Peyer's patch (tissue), 4 donors: ENCODE measurements around the gene ZNF708. TPM values are rescaled to one million over a fixed set of nuclear protein-coding genes. Genes with fewer than 3 reads are reported as not detected.

Source experiments
- DNase-seq, 3 donors: peaks; one replicate each; pipeline ENCODE4 v3.0.0-alpha.2; 2017 to 2019
- H3K27ac ChIP-seq, 4 donors: fragments of 200-600 bp; sonication (generic); one replicate each; pipeline ENCODE4 v1.5.1; 2016 to 2019
- H3K27me3 ChIP-seq, 2 donors: fragments of 200-600 bp; sonication (generic); one replicate each; pipeline ENCODE4 v1.5.1; 2019
- H3K36me3 ChIP-seq, 3 donors: fragments of 200-600 bp; sonication (generic); one replicate each; pipeline ENCODE4 v1.5.1; 2016 to 2019
- H3K4me1 ChIP-seq, 4 donors: fragments of 200-600 bp; sonication (generic); one replicate each; pipeline ENCODE4 v1.5.1; 2016 to 2019
- H3K4me3 ChIP-seq, 4 donors: fragments of 200-600 bp; sonication (generic); 1 replicate in 3 of 4; 2 replicates in 1 of 4; pipeline ENCODE4 v1.5.1; 2016 to 2019; ENCODE audit warnings: mild to moderate bottlenecking in 1 of 4
- H3K9me3 ChIP-seq, 4 donors: fragments of 200-600 bp; sonication (generic); one replicate each; pipeline ENCODE4 v1.5.1; 2016 to 2019; ENCODE audit warnings: mild to moderate bottlenecking in 1 of 4
- POLR2A ChIP-seq, 2 donors: fragments of 450-650 bp; IDR thresholded peaks; one replicate each; pipeline ENCODE4 v1.5.1; 2017; ENCODE audit warnings: antibody characterized with exemption in 2 of 2, mild to moderate bottlenecking in 2 of 2, moderate library complexity in 2 of 2
- total RNA-seq, 4 donors: library from RNA; depleted of rRNA; stranded (reverse); fragments of >200 nt; gene quantifications; one replicate each; pipeline ENCODE4 v1.1.0, GENCODE V29; 2016
- TF ChIP-seq, protein P1 (sequence below), 6 experiments: fragments of 450-650 bp in 4 of 6; fragments of 200-600 bp in 2 of 6; sonication (generic) in 1 of 6; IDR thresholded peaks; one replicate each; pipeline ENCODE4 v1.5.1; 2017 to 2019; ENCODE audit warnings: antibody characterized with exemption in 6 of 6, mild to moderate bottlenecking in 3 of 6, moderate library complexity in 1 of 6

The ZNF708 gene
- total RNA-seq, 4 donors from 2014 or later = 13.1 to 20.6 (median 17.5) TPM

GRCh38 chr19:21256722-21257121 is 72.5 kb downstream of the ZNF708 start:
- Histone ChIP-seq H3K27ac (no peak overlapping the region), H3K4me3 (no peak overlapping the region), H3K36me3 (no peaks in the 10 kb centered on the region), H3K27me3 (no peaks in the 10 kb centered on the region), H3K4me1 (no peaks in the 10 kb centered on the region), H3K9me3 (peaks cover 0 to 14% (median 6%) of the 10 kb centered on the region in 4 donors)
- DNase-seq = no peak
- TF ChIP-seq, protein P1, sequence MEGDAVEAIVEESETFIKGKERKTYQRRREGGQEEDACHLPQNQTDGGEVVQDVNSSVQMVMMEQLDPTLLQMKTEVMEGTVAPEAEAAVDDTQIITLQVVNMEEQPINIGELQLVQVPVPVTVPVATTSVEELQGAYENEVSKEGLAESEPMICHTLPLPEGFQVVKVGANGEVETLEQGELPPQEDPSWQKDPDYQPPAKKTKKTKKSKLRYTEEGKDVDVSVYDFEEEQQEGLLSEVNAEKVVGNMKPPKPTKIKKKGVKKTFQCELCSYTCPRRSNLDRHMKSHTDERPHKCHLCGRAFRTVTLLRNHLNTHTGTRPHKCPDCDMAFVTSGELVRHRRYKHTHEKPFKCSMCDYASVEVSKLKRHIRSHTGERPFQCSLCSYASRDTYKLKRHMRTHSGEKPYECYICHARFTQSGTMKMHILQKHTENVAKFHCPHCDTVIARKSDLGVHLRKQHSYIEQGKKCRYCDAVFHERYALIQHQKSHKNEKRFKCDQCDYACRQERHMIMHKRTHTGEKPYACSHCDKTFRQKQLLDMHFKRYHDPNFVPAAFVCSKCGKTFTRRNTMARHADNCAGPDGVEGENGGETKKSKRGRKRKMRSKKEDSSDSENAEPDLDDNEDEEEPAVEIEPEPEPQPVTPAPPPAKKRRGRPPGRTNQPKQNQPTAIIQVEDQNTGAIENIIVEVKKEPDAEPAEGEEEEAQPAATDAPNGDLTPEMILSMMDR (IDR thresholded peaks at IDR 0.05) = no peak
- TF ChIP-seq POLR2A (IDR thresholded peaks at IDR 0.05) = no peak

Other genes with a start within 250 kb of the ZNF708 start
- gene ZNF714, start 247.2 kb downstream of the ZNF708 start, total RNA-seq = 10 to 100 TPM in 2 of 4 donors, 1 to 10 TPM in 2; 7.8 to 16.5 (median 11.4) TPM
- 10 to 100 TPM; 11.8 to 54.5 (median 14.5) TPM for gene ZNF431, start 187.4 kb downstream of the ZNF708 start, total RNA-seq
- gene ZNF738, start 29.6 kb upstream of the ZNF708 start, total RNA-seq = 10 to 100 TPM in 2 of 4 donors, 1 to 10 TPM in 2; 1.8 to 18.2 (median 7.5) TPM
- gene ZNF493, start 67.7 kb upstream of the ZNF708 start, total RNA-seq = 10 to 100 TPM; 26.1 to 54.5 (median 44.3) TPM
- gene ZNF429, start 176.2 kb upstream of the ZNF708 start, total RNA-seq = 10 to 100 TPM in 3 of 4 donors, 1 to 10 TPM in 1; 8.4 to 28.2 (median 20.0) TPM